ENCODE results near the gene XKR8.

Gene XKR8

DNA sequence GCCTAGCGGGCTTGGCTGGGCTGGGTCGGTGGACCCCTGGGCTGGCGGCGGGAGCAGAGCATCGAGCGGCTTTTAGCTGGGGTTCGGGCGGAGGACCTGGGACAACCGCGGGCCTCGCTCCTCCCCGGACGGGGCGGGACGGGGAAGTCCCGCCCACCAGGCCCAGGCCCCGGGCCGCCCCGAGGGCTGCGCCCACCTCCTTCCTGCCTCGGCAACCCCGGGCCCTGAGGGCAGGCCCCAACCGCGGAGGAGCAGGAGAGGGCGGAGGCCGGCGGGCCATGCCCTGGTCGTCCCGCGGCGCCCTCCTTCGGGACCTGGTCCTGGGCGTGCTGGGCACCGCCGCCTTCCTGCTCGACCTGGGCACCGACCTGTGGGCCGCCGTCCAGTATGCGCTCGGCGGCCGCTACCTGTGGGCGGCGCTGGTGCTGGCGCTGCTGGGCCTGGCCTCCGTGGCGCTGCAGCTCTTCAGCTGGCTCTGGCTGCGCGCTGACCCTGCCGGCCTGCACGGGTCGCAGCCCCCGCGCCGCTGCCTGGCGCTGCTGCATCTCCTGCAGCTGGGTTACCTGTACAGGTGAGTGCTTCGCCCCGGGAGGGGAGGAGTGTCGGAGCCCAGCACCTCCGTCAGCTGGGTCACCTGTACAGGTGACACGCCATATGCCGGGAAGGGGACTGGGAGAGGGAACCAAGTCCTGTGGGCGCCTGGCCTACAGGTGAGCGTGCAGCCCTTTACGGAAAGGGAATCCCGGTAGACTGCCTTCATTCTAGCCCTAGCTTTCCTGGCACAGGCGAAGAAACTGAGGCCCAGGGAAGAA lies at the start of gene XKR8:
Gene XKR8 (plus strand): TSS at position 182 of the 812 bp plus-strand sequence. CDS start 97 bp downstream, at position 279.
- peaks cover 7% of the 10 kb centered on the region; the same call in 1 of the 2 replicates for H3K4me1 ChIP-seq (ENCODE audit: insufficient read depth, low read length)
- H3K9me3 ChIP-seq (ENCODE audit: control insufficient read depth, insufficient read depth, low read length) = no peaks in the 10 kb centered on the region
- peak within 1 kb of the TSS; percentile 70 for H3K9ac ChIP-seq (ENCODE audit: low read depth, low read length)
- H3K36me3 ChIP-seq (ENCODE audit: insufficient read depth, low read length) = 0 out of 2 replicates have a peak, but pooled peaks cover 2% of the 10 kb centered on the region

DNA sequence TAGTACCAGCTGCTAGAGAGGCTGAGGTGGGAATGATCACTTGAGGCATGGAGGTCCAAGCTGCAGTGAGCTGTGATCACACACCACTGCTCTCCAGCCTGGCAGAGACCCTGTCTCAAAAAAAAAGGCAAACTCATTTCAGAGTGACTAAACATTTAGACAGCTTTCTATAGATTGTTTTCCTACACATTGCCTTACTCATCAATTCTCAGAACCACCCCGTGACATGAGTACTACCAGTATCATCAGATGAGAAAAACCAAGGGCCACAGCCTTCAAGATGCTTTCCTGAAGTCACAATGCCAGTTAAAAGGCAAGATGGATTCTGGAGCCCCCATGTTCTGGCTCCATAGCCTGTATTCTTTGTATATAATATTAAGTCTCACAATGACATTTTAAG lies 47.3 kb upstream of the XKR8 start:
- peaks cover 18% of the 10 kb centered on the region for H3K36me3 ChIP-seq (ENCODE audit: insufficient read depth, low read length)
- H3K9me3 ChIP-seq (ENCODE audit: control insufficient read depth, insufficient read depth, low read length) = peaks cover 4% of the 10 kb centered on the region; the same call in 1 of the 2 replicates
- H3K9ac ChIP-seq (ENCODE audit: low read depth, low read length) = no peak overlapping the region
- no peaks in the 10 kb centered on the region for H3K4me1 ChIP-seq (ENCODE audit: insufficient read depth, low read length)

DNA sequence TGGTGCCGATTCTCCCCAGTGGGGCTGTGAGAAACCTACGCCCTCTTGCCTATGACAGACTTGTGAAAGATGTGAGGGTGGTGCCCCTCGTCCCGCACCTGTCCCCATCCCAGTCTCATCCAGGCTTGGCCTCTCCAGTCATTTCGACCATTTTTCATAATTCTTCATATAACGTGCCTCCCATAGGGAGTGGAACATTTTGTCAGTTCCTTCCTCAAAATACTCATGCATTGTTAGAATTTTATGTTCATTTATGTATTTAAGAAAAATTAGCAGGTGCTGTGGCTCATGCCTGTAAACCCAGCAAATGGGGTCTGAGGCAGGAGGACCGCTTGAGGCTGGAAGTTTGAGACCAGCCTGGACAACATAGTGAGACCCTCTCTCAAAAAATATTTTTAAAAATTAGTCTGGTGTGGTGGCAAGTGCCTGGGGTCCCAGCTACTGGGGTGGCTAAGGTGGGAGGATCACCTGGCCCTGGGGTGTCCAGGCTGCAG lies 44.6 kb upstream of the XKR8 start:
- Histone ChIP-seq H3K9ac (ENCODE audit: low read depth, low read length) (peak overlapping the region; percentile 19; the same call in 1 of the 2 replicates), H3K4me1 (ENCODE audit: insufficient read depth, low read length) (no peaks in the 10 kb centered on the region)

GRCh38 chr1:27922272-27922671 lies 37.5 kb upstream of the XKR8 start:
- Histone ChIP-seq H3K9ac (ENCODE audit: low read depth, low read length) (no peak overlapping the region), H3K4me1 (ENCODE audit: insufficient read depth, low read length) (no peaks in the 10 kb centered on the region), H3K9me3 (ENCODE audit: control insufficient read depth, insufficient read depth, low read length) (no peaks in the 10 kb centered on the region), H3K36me3 (ENCODE audit: insufficient read depth, low read length) (no peaks in the 10 kb centered on the region)

More for the DNA sequence above, 44.6 kb upstream of the XKR8 start:
- Histone ChIP-seq H3K9me3 (ENCODE audit: control insufficient read depth, insufficient read depth, low read length) (peaks cover 4% of the 10 kb centered on the region; the same call in 1 of the 2 replicates), H3K36me3 (ENCODE audit: insufficient read depth, low read length) (peaks cover 8% of the 10 kb centered on the region)

DNA sequence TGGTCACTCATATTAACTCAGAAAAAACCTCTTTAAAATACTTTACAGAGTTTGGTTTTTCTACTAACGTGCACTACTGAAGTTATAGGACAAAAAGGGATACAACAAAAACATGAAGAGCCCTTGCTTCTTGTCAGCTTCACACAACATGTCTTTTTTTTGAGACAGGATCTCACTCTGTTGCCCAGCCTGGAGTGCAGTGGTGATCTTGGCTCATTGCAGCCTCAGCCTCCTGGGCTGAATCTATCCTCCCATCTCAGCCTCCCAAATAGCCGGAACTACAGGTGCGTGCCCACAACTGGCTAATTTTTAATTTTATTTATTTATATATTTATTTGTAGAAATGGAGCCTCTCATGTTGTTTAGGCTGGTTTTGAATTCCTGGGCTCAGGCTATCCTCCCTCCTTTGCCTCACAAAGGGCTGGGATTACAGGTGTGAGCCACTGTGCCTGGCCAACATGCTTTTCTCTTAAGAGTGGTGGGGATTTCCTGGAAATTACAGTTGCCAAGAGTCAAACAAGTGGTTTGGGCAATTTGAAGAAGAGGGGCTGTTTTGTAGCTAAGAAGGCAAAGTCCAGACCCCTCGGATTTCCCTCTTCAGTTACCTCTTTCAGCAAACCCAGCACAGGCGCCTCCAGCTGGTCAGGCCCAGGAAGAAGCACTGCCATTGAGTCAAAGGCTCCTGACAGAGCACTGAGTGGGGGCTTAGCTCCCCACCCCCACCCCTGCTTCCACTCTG lies 31.4 kb upstream of the XKR8 start:
- Histone ChIP-seq H3K4me1 (ENCODE audit: insufficient read depth, low read length) (peaks cover 7% of the 10 kb centered on the region; the same call in 1 of the 2 replicates), H3K9ac (ENCODE audit: low read depth, low read length) (no peak overlapping the region), H3K9me3 (ENCODE audit: control insufficient read depth, insufficient read depth, low read length) (no peaks in the 10 kb centered on the region), H3K36me3 (ENCODE audit: insufficient read depth, low read length) (no peaks in the 10 kb centered on the region)

DNA sequence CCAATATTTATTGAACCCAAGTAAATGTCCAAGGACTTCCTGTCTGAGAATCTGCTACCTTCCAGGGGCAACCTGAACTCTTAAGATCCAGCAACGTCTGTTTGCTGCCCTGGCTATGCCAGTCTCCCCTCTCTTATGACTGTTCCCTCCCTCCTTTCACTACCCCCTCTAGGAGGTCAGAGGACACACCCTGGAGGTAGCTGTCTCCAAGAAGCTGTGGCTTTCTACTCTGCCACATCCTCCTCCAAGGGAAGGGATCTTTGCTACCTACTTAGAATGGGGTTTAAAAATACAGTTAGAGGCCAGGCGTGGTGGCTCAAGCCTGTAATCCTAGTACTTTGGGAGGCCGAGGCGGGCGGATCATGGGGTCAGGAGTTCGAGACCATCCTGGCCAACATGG lies 28.6 kb upstream of the XKR8 start:
- H3K36me3 ChIP-seq (ENCODE audit: insufficient read depth, low read length) = no peaks in the 10 kb centered on the region
- peaks cover 7% of the 10 kb centered on the region; the same call in 1 of the 2 replicates for H3K4me1 ChIP-seq (ENCODE audit: insufficient read depth, low read length)
- H3K9me3 ChIP-seq (ENCODE audit: control insufficient read depth, insufficient read depth, low read length) = no peaks in the 10 kb centered on the region
- H3K9ac ChIP-seq (ENCODE audit: low read depth, low read length) = no peak overlapping the region

- H3K9me3 ChIP-seq (ENCODE audit: control insufficient read depth, insufficient read depth, low read length) = no peaks in the 10 kb centered on the region
- H3K9ac ChIP-seq (ENCODE audit: low read depth, low read length) = no peak overlapping the region
- H3K4me1 ChIP-seq (ENCODE audit: insufficient read depth, low read length) = peaks cover 7% of the 10 kb centered on the region; the same call in 1 of the 2 replicates
- H3K36me3 ChIP-seq (ENCODE audit: insufficient read depth, low read length) = no peaks in the 10 kb centered on the region
These were observed 28.0 kb upstream of the XKR8 start for GRCh38 chr1:27931759-27932158.

DNA sequence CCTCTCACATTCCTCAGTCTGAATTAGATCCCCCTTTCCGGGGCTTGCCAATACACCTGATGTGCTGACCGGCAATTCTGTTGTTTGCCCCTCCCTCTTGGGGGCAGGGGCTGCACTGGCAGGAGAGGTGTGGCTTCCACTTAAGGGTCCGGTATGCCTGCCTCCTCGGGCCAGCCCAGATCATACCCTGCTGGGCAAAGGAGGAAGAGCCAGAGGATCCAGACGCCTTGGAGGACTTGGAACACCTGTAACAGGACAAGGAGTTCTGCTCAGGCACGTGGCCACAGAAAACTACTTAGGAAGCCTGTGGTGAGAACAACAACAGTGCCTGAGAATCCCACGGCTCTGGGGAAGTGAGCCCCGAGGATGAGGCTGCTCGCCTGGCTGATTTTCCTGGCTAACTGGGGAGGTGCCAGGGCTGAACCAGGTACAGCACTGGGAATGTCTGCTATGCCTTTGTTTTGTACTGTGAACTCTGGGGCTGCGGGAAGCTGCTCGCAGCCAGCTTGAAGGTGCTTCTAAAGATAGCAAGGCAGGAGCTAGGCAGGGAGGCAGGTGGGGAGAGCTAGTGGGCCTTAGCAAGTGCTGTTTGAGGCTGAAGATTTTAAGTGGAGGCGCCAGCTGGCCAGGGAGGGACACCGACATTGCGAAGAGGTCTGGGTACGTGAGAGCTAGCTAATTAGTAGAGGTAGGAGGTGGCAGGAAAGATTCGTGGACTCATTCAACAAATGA lies 24.8 kb upstream of the XKR8 start, which contains the start of gene SMPDL3B:
Gene SMPDL3B (plus strand): TSS at position 183 of the 732 bp plus-strand sequence. CDS start 184 bp downstream, at position 367.
- Histone ChIP-seq H3K9ac (ENCODE audit: low read depth, low read length) (peak within 1 kb of the TSS; percentile 57), H3K9me3 (ENCODE audit: control insufficient read depth, insufficient read depth, low read length) (no peaks in the 10 kb centered on the region)

GRCh38 chr1:27935721-27936120 lies 24.1 kb upstream of the XKR8 start:
- Histone ChIP-seq H3K36me3 (ENCODE audit: insufficient read depth, low read length) (no peaks in the 10 kb centered on the region), H3K9me3 (ENCODE audit: control insufficient read depth, insufficient read depth, low read length) (no peaks in the 10 kb centered on the region), H3K4me1 (ENCODE audit: insufficient read depth, low read length) (peaks cover 16% of the 10 kb centered on the region; the same call in 1 of the 2 replicates), H3K9ac (ENCODE audit: low read depth, low read length) (peak overlapping the region; percentile 57)

More for the DNA sequence above, 24.8 kb upstream of the XKR8 start, which contains the start of gene SMPDL3B:
- Histone ChIP-seq H3K4me1 (ENCODE audit: insufficient read depth, low read length) (peaks cover 16% of the 10 kb centered on the region; the same call in 1 of the 2 replicates), H3K36me3 (ENCODE audit: insufficient read depth, low read length) (no peaks in the 10 kb centered on the region)

- Histone ChIP-seq H3K36me3 (ENCODE audit: insufficient read depth, low read length) (no peaks in the 10 kb centered on the region), H3K9ac (ENCODE audit: low read depth, low read length) (no peak overlapping the region), H3K4me1 (ENCODE audit: insufficient read depth, low read length) (peaks cover 16% of the 10 kb centered on the region; the same call in 1 of the 2 replicates), H3K9me3 (ENCODE audit: control insufficient read depth, insufficient read depth, low read length) (no peaks in the 10 kb centered on the region)
These were observed 23.4 kb upstream of the XKR8 start for GRCh38 chr1:27936370-27936769.

DNA sequence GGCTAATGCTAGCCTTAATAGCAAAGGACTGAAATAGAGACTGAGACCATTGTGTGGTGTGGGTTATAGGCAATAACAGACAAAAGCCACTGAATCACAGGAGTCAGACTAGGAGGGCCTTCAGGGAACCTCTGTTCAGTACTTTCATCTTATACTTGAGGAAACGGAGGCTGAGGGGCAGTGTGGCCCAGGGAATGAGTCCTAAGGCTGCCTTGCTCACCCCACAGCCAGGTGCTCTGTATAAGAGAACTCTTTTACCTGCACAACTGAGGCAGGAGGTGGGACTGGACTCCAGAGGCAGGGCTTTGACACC lies 22.3 kb upstream of the XKR8 start:
- no peaks in the 10 kb centered on the region for H3K9me3 ChIP-seq (ENCODE audit: control insufficient read depth, insufficient read depth, low read length)
- no peak overlapping the region for H3K9ac ChIP-seq (ENCODE audit: low read depth, low read length)
- peaks cover 11% of the 10 kb centered on the region; the same call in 1 of the 2 replicates for H3K4me1 ChIP-seq (ENCODE audit: insufficient read depth, low read length)
- no peaks in the 10 kb centered on the region for H3K36me3 ChIP-seq (ENCODE audit: insufficient read depth, low read length)

GRCh38 chr1:27938488-27938887 lies 21.3 kb upstream of the XKR8 start:
- Histone ChIP-seq H3K9me3 (ENCODE audit: control insufficient read depth, insufficient read depth, low read length) (no peaks in the 10 kb centered on the region), H3K36me3 (ENCODE audit: insufficient read depth, low read length) (no peaks in the 10 kb centered on the region), H3K4me1 (ENCODE audit: insufficient read depth, low read length) (0 out of 2 replicates have a peak, but pooled peaks cover 9% of the 10 kb centered on the region), H3K9ac (ENCODE audit: low read depth, low read length) (no peak overlapping the region)

- 0 out of 2 replicates have a peak, but pooled peaks cover 9% of the 10 kb centered on the region for H3K4me1 ChIP-seq (ENCODE audit: insufficient read depth, low read length)
- H3K9ac ChIP-seq (ENCODE audit: low read depth, low read length) = no peak overlapping the region
- H3K36me3 ChIP-seq (ENCODE audit: insufficient read depth, low read length) = no peaks in the 10 kb centered on the region
- H3K9me3 ChIP-seq (ENCODE audit: control insufficient read depth, insufficient read depth, low read length) = no peaks in the 10 kb centered on the region
These were observed 19.5 kb upstream of the XKR8 start for GRCh38 chr1:27940297-27940696.

Measured in ES-I3 (cell line).